ENCODE measurements around the gene ZNF268.
"Not testable (repeated sequence)": the region's sequence is repeated elsewhere in the genome, so short reads cannot be mapped to it uniquely, and the experiment has no call there.

Gene ZNF268

GRCh38 chr12:133226690-133227089, 45.4 kb downstream of the ZNF268 start:
- no peak for DNase-seq

- no peak for DNase-seq
Observed at GRCh38 chr12:133227281-133227852, 46.1 kb downstream of the ZNF268 start.

- DNase-seq: no peak
Observed at GRCh38 chr12:133231001-133231400, 49.7 kb downstream of the ZNF268 start.

GRCh38 chr12:133233006-133233405, 51.7 kb downstream of the ZNF268 start:
- DNase-seq: no peak

- no peak for DNase-seq
Observed at GRCh38 chr12:133233993-133234564, 52.8 kb downstream of the ZNF268 start.

GRCh38 chr12:133234971-133235370, 53.7 kb downstream of the ZNF268 start:
- DNase-seq: no peak

- no peak for DNase-seq
Observed at GRCh38 chr12:133235401-133236112, 54.3 kb downstream of the ZNF268 start, which contains the start of gene ANHX. Gene ANHX (minus strand): TSS chr12:133235877. CDS start chr12:133234356, 1,521 bp downstream.

GRCh38 chr12:133236144-133236543, 54.8 kb downstream of the ZNF268 start:
- DNase-seq: no peak

GRCh38 chr12:133236556-133236955, 55.3 kb downstream of the ZNF268 start:
- no peak for DNase-seq

- DNase-seq: no peak
Observed at GRCh38 chr12:133251732-133252131, 70.4 kb downstream of the ZNF268 start.

- not testable (repeated sequence) for DNase-seq
Observed at GRCh38 chr12:133255833-133256232, 74.5 kb downstream of the ZNF268 start.

- no peak for DNase-seq
Observed at GRCh38 chr12:133256321-133256720, 75.0 kb downstream of the ZNF268 start.

- DNase-seq: no peak
Observed at GRCh38 chr12:133264173-133264572, 82.9 kb downstream of the ZNF268 start.
